ENCODE data around the gene SLC12A3.

Gene SLC12A3

DNA sequence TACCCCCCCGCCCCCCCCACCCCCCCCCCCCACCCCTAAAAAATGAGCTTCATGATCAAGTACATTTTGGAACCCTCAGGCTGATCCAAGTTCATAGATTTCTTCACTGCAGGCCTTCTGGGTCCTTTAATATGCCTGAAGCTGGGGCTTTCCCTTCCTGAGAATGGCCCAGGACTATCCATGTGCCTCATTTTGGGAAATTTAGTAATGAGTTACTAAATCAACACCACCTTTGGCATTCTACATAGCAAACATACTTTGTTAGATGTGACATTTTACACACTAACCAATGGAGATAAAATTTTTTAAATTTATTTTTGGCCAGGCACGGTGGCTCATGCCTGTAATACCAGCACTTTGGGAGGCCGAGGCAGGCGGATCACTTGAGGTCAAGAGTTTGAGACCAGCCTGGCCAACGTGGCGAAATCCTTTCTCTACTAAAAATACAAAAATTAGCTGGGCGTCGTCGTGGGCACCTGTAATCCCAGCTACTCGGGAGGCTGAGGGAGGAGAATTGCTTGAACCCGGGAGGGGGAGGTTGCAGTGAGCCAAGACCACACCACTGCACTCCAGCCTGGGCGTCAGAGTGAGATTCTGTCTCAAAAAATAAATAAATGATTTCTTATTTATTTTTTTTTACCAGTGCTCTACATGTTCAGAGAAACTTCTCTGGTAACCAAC lies 81.0 kb downstream of the SLC12A3 start:
- ChIA-PET POLR2A (interaction anchor here (0.6 to 1.7 kb wide), 12 partner anchors 10 to 519 kb away, joined by 3 to 25 read pairs (median 4); partner anchors contain the start of gene HERPUD1), CTCF (interaction anchor here (1.3 to 3.4 kb wide), 3 partner anchors 9 to 77 kb away, joined by 5 to 12 read pairs (median 12); no protein-coding TSS in a partner anchor)
- TF ChIP-seq, protein P1, sequence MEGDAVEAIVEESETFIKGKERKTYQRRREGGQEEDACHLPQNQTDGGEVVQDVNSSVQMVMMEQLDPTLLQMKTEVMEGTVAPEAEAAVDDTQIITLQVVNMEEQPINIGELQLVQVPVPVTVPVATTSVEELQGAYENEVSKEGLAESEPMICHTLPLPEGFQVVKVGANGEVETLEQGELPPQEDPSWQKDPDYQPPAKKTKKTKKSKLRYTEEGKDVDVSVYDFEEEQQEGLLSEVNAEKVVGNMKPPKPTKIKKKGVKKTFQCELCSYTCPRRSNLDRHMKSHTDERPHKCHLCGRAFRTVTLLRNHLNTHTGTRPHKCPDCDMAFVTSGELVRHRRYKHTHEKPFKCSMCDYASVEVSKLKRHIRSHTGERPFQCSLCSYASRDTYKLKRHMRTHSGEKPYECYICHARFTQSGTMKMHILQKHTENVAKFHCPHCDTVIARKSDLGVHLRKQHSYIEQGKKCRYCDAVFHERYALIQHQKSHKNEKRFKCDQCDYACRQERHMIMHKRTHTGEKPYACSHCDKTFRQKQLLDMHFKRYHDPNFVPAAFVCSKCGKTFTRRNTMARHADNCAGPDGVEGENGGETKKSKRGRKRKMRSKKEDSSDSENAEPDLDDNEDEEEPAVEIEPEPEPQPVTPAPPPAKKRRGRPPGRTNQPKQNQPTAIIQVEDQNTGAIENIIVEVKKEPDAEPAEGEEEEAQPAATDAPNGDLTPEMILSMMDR (IDR thresholded peaks at IDR 0.05; ENCODE audit: control extremely low read depth, extremely low read depth, low read depth, missing control alignments), result no peak
- no peak for DNase-seq (ENCODE audit: extremely low spot score)

DNA sequence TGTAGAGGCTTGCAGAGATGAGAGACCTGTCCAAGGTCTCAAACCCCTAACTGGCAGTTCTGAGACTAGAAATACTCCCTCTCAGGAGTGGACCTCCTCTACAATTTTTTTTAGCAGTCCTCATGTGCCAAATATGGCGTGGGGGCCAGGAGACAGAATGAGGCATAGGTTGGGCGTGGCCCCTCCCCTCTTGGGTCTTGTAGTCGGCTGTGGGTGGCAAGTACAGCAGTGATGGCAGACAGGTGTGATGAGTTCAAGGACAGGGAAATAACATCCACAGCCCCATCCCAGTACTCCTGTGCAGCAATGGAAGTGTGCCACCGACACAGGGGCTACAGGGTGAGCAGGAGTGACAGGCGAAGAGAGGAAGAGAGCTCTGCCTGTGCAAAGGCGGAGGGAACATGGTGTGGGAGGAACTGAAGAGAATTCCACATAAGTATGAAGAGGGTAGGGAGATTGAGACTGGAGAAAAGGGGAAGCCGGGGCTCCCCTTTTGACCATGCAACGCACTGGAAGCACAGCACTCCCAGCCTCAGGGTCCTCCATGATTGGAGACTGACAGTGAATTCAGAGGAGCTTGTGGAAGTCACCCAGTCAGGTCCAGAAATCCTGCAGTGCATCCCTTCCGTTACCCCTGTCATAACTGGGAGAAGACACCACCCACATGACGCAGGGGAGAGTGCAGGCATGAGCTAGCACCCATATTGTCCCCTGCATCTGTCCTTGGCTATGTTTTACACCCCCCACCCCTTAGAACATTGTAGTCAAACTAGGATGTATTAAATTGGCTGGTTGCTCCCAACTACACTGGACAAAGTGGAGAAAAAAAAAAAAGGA lies 82.0 kb downstream of the SLC12A3 start:
- CTCF ChIA-PET, result interaction anchor here (1.2 to 12.7 kb wide), 6 partner anchors 9 to 80 kb away, joined by 3 to 209 read pairs (median 4); partner anchors contain the start of gene CETP

DNA sequence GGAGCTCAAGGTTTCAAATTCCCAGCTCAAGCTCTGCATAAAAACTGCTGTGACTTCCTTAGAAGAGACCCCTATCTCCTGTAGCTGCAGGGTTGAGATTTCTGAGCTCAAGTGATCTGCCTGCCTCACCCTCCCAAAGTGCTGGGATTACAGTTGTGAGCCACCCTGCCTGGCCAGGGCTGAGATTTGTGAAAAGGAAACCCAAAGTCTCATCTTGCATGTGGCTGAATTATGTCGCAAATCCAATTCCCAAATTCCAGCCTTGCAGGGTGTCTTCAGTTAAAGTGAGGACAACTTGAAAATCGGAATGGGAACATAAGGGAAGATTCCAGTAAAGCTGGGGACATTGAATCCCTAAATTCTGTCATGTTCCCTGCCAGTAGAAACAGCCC lies 82.6 kb downstream of the SLC12A3 start:
- TF ChIP-seq, protein P1 (IDR thresholded peaks at IDR 0.05; ENCODE audit: control extremely low read depth, extremely low read depth, low read depth, missing control alignments), result no peak
- ChIA-PET CTCF (interaction anchor here (1.2 to 12.7 kb wide), 5 partner anchors 8 to 81 kb away, joined by 3 to 209 read pairs (median 4); partner anchors contain the start of gene CETP), POLR2A (interaction anchor here (0.6 to 1.8 kb wide), 10 partner anchors 9 to 454 kb away, joined by 3 to 13 read pairs (median 4); partner anchors contain the start of gene HERPUD1)
- no peak for DNase-seq (ENCODE audit: extremely low spot score)

More for the DNA sequence above, 82.0 kb downstream of the SLC12A3 start:
- DNase-seq (ENCODE audit: extremely low spot score), result no peak
- POLR2A ChIA-PET, result interaction anchor here (0.6 to 1.8 kb wide), 10 partner anchors 9 to 455 kb away, joined by 3 to 13 read pairs (median 4); partner anchors contain the start of gene HERPUD1
- TF ChIP-seq, protein P1 (IDR thresholded peaks at IDR 0.05; ENCODE audit: control extremely low read depth, extremely low read depth, low read depth, missing control alignments), result no peak

DNA sequence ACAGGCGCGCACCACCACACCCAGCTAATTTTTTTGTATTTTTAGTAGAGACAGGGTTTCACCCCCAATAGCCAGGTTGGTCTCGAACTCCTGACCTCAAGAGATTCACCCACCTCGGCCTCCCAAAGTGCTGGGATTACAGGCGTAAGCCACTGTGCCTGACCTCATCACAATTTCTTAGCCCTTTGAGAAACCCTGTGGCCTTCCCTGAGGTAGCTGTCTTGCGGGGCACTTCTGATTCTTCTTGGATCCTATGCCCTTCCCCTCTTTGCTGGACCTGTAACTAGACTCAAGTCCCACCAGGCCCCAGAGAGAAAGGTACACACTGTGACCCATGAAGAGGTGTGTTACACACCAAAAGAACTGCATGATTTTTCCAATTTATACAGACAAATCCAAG lies 83.2 kb downstream of the SLC12A3 start:
- no peak for DNase-seq (ENCODE audit: extremely low spot score)
- ChIA-PET CTCF (interaction anchor here (1.2 to 12.7 kb wide), 3 partner anchors 8 to 22 kb away, joined by 3 to 209 read pairs (median 4); partner anchors contain the start of gene CETP), POLR2A (interaction anchor here (0.7 to 1.8 kb wide), 7 partner anchors 10 to 440 kb away, joined by 3 to 13 read pairs (median 4); partner anchors contain the start of gene HERPUD1)
- TF ChIP-seq, protein P1 (IDR thresholded peaks at IDR 0.05; ENCODE audit: control extremely low read depth, extremely low read depth, low read depth, missing control alignments), result no peak

DNA sequence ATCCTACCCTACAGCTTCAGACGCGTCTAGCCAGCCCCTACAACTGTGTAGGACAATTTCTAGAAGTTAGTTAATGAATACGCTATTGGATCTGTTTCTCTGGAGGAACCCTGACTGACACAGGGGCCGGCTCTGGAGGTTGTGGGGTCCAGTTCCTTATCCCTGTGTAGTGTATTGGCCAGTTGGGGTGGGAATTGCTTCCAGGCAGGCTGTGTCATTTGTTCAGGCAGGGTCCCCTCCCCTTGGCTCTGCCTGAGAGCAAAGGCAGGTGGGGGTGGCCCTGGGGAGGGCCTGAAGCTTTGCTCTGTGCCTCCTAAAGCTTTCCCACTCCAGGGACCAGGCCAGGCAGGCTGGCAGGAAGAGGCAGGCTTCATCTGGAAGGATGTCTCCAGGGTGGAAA lies 85.0 kb downstream of the SLC12A3 start:
- DNase-seq (ENCODE audit: extremely low spot score), result no peak
- TF ChIP-seq, protein P1 (IDR thresholded peaks at IDR 0.05; ENCODE audit: control extremely low read depth, extremely low read depth, low read depth, missing control alignments), result no peak
- CTCF ChIA-PET, result interaction anchor here (1.1 to 12.7 kb wide), 6 partner anchors 8 to 96 kb away, joined by 3 to 209 read pairs (median 6); partner anchors contain the start of gene CETP
- POLR2A ChIA-PET, result interaction anchor here (0.8 to 2.9 kb wide), 4 partner anchors 8 to 76 kb away, joined by 3 to 15 read pairs (median 5); partner anchors contain the start of gene HERPUD1

DNA sequence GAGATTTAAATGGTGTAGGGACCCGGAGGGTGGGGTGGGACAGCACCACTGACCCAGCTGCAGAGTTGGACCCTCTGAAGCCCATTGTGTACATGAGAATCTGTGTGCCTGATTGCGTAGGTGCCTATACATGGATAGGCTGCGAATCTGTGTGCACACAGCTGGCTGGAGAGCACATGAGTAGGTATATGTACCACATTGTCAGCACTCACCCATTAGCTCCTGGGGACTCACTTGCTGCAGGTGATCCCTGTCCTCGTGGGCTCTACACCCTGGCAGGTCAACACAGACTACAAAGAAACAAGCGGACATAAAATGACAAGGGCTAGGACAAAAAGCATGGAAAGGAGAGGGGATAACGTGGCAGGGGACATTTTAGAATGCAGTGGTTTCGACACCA lies 85.4 kb downstream of the SLC12A3 start:
- ChIA-PET POLR2A (interaction anchor here (0.8 to 2.9 kb wide), 5 partner anchors 9 to 76 kb away, joined by 3 to 15 read pairs (median 4); partner anchors contain the start of gene HERPUD1), CTCF (interaction anchor here (1.0 to 12.7 kb wide), 8 partner anchors 8 to 95 kb away, joined by 3 to 209 read pairs (median 6); partner anchors contain the start of gene CETP)
- no peak for DNase-seq (ENCODE audit: extremely low spot score)
- TF ChIP-seq, protein P1 (IDR thresholded peaks at IDR 0.05; ENCODE audit: control extremely low read depth, extremely low read depth, low read depth, missing control alignments), result no peak
